SK-N-SH (cell line): Measurements from ENCODE around the gene ABHD2. TPM values are rescaled to one million over a fixed set of nuclear protein-coding genes. Genes with fewer than 3 reads are reported as not detected.

Experiments
- CTCF ChIA-PET: fragments of 300-600, 350-600 bp; formaldehyde crosslinking; extraction: SDS; loops from one replicate; lab custom pipeline; 2021; lab: Yijun Ruan, JAX
- POLR2A ChIA-PET: fragments of 350-600 bp; sonication (Branson Sonifier 250); formaldehyde crosslinking; extraction: SDS; loops from one replicate; lab custom pipeline; 2020; ENCODE audit warnings: antibody characterized with exemption, inconsistent platforms; lab: Yijun Ruan, JAX
- DNase-seq: peaks from one replicate; pipeline ENCODE4 v3.0.0; 2012
- H2AFZ ChIP-seq: fragments of 200-600 bp; sonication (generic); 2 replicates; pipeline ENCODE4 v1.8.1; 2016; ENCODE audit warnings: antibody characterized with exemption, mild to moderate bottlenecking, low read depth
- H3F3A ChIP-seq: fragments of 200-600 bp; sonication (generic); replicated peaks from 2 replicates; pipeline ENCODE3; 2016; ENCODE audit warnings: antibody characterized with exemption, mild to moderate bottlenecking; ENCODE audit not compliant: insufficient read depth
- H3K27ac ChIP-seq, 2 experiments: fragments of 200-500 bp in 1 of 2; fragments of 200-600 bp in 1 of 2; sonication (Bioruptor generic) in 1 of 2; sonication (generic), shearing (Covaris generic) in 1 of 2; 2 replicates each; pipeline versions ENCODE4 v1.5.1 to v1.6.1; 2014 to 2016; ENCODE audit warnings: low read depth in 2 of 2, inconsistent platforms in 1 of 2, low read length in 1 of 2, mild to moderate bottlenecking in 1 of 2, mixed read lengths in 1 of 2
- H3K27me3 ChIP-seq: fragments of 200-600 bp; sonication (generic), shearing (Covaris generic); 2 replicates; pipeline ENCODE4 v1.6.1; 2016; ENCODE audit warnings: mixed run types; ENCODE audit not compliant: insufficient read depth
- H3K36me3 ChIP-seq, 2 experiments: fragments of 200-500 bp in 1 of 2; fragments of 200-600 bp in 1 of 2; sonication (Bioruptor generic) in 1 of 2; sonication (generic) in 1 of 2; replicated peaks in 1 of 2; 2 replicates each; pipeline versions ENCODE3 to v1.5.1; 2014 to 2016; ENCODE audit warnings: low read length in 1 of 2, mild to moderate bottlenecking in 1 of 2; ENCODE audit not compliant: insufficient read depth in 2 of 2, control insufficient read depth in 1 of 2
- H3K4me1 ChIP-seq, 2 experiments: fragments of 200-500 bp in 1 of 2; fragments of 200-600 bp in 1 of 2; sonication (Bioruptor generic) in 1 of 2; sonication (generic), shearing (Covaris generic) in 1 of 2; 2 replicates each; pipeline versions ENCODE4 v1.5.1 to v1.6.1; 2014 to 2016; ENCODE audit warnings: low read depth in 1 of 2, low read length in 1 of 2, mixed run types in 1 of 2; ENCODE audit not compliant: insufficient read depth in 2 of 2, control insufficient read depth in 1 of 2
- H3K4me2 ChIP-seq: fragments of 200-600 bp; sonication (generic), shearing (Covaris generic); 2 replicates; pipeline ENCODE4 v1.6.1; 2017; ENCODE audit warnings: mixed run types
- H3K4me3 ChIP-seq, 2 experiments: fragments of 200-500 bp in 1 of 2; fragments of 200-600 bp in 1 of 2; sonication (Bioruptor generic) in 1 of 2; sonication (generic), shearing (Covaris generic) in 1 of 2; 2 replicates each; pipeline versions ENCODE4 v1.5.1 to v1.8.1; 2014 to 2016; ENCODE audit warnings: low read depth in 2 of 2, inconsistent platforms in 1 of 2, low read length in 1 of 2, mild to moderate bottlenecking in 1 of 2, mixed read lengths in 1 of 2, moderate library complexity in 1 of 2
- H3K79me2 ChIP-seq: fragments of 200-600 bp; sonication (generic); 2 replicates; pipeline ENCODE4 v1.8.1; 2017; ENCODE audit warnings: mild to moderate bottlenecking; ENCODE audit not compliant: insufficient read depth
- H3K9ac ChIP-seq: fragments of 200-600 bp; sonication (generic); 2 replicates; pipeline ENCODE4 v1.6.1; 2017; ENCODE audit warnings: mixed run types
- H3K9me2 ChIP-seq: fragments of 200-600 bp; sonication (generic); 2 replicates; pipeline ENCODE4 v1.6.1; 2017; ENCODE audit warnings: mixed run types
- H3K9me3 ChIP-seq: fragments of 200-600 bp; sonication (generic); 2 replicates; pipeline ENCODE4 v1.6.1; 2017; ENCODE audit warnings: mixed run types, mild to moderate bottlenecking, moderate library complexity
- H4K20me1 ChIP-seq: fragments of 200-600 bp; sonication (generic); 2 replicates; pipeline ENCODE4 v1.6.1; 2017; ENCODE audit warnings: mild to moderate bottlenecking, mixed run types; ENCODE audit not compliant: insufficient read depth
- CHD2 ChIP-seq: fragments of 150-350 bp; IDR thresholded peaks from 2 replicates; pipeline ENCODE4 v1.6.1; 2018; ENCODE audit warnings: low read length; ENCODE audit not compliant: partially characterized antibody
- EP300 ChIP-seq, 2 experiments: IDR thresholded peaks; 2 replicates each; pipeline versions ENCODE4 v1.4.0 to v1.6.1; 2012; ENCODE audit warnings: borderline replicate concordance in 1 of 2, low read depth in 1 of 2, low read length in 1 of 2
- EZH2phosphoT487 ChIP-seq: fragments of 200-600 bp; sonication (generic); IDR thresholded peaks from 2 replicates; pipeline ENCODE4 v1.6.1; 2017; ENCODE audit warnings: low read depth, mixed run types, mild to moderate bottlenecking, antibody characterized with exemption, moderate library complexity, borderline replicate concordance
- FOXJ3 ChIP-seq: sonication (generic); formaldehyde crosslinking; IDR thresholded peaks from 2 replicates; pipeline ENCODE4 v1.5.1; 2020; ENCODE audit warnings: mild to moderate bottlenecking, missing genetic modification reagents
- GABPA ChIP-seq: IDR thresholded peaks from 2 replicates; pipeline ENCODE4 v1.4.0; 2012; ENCODE audit warnings: low read depth, mild to moderate bottlenecking
- MEF2A ChIP-seq: IDR thresholded peaks from 2 replicates; pipeline ENCODE4 v1.4.0; 2012; ENCODE audit warnings: low read depth, borderline replicate concordance
- NFIC ChIP-seq: IDR thresholded peaks from 2 replicates; pipeline ENCODE4 v1.4.0; 2012; ENCODE audit warnings: borderline replicate concordance
- NRF1 ChIP-seq: IDR thresholded peaks from 2 replicates; pipeline ENCODE4 v1.6.1; 2012; ENCODE audit warnings: low read depth, mild to moderate bottlenecking, low read length
- RCOR1 ChIP-seq: fragments of 150-350 bp; IDR thresholded peaks from 2 replicates; pipeline ENCODE4 v1.6.1; 2017; ENCODE audit warnings: antibody characterized with exemption, low read length
- RFX5 ChIP-seq: IDR thresholded peaks from 2 replicates; pipeline ENCODE4 v1.6.1; 2012; ENCODE audit warnings: mild to moderate bottlenecking, improper control_type of control experiment, low read length
- SIN3A ChIP-seq: IDR thresholded peaks from 2 replicates; pipeline ENCODE4 v1.6.1; 2012; ENCODE audit warnings: low read depth, mild to moderate bottlenecking, low read length, moderate library complexity, borderline replicate concordance
- TAF1 ChIP-seq: IDR thresholded peaks from 2 replicates; pipeline ENCODE4 v1.6.1; 2012; ENCODE audit warnings: low read depth, mild to moderate bottlenecking, low read length, moderate library complexity, borderline replicate concordance
- TEAD4 ChIP-seq: IDR thresholded peaks from 2 replicates; pipeline ENCODE4 v1.4.0; 2012; ENCODE audit warnings: mild to moderate bottlenecking, borderline replicate concordance; ENCODE audit not compliant: insufficient read depth
- YY1 ChIP-seq: IDR thresholded peaks from 2 replicates; pipeline ENCODE4 v1.4.0; 2012; ENCODE audit warnings: low read depth, mild to moderate bottlenecking
- ZBTB33 ChIP-seq: IDR thresholded peaks from 2 replicates; pipeline ENCODE4 v1.4.0; 2012; ENCODE audit warnings: low read depth, borderline replicate concordance
- WGBS: methylation state at CpG from one replicate; pipeline ENCODE4 v1.1.6; 2017; ENCODE audit warnings: low lambda C conversion rate; 5-methylcytosine and 5-hydroxymethylcytosine counted together
- polyA plus RNA-seq, 3 experiments: library from polyadenylated mRNA; depleted of rRNA; stranded (reverse); fragments of >200 nt; gene quantifications; 2 replicates each; pipeline ENCODE4 v1.2.3, GENCODE V29; 2012
- TF ChIP-seq, protein P1 (sequence below): fragments of 200-600 bp; sonication (generic); IDR thresholded peaks from 2 replicates; pipeline ENCODE4 v1.6.1; 2017; ENCODE audit warnings: antibody characterized with exemption, mild to moderate bottlenecking, moderate library complexity
- TF ChIP-seq, protein P2 (sequence below): fragments of 150-350 bp; IDR thresholded peaks from 2 replicates; pipeline ENCODE4 v1.6.1; 2016; ENCODE audit warnings: mild to moderate bottlenecking, low read depth, low read length

ABHD2 gene
- polyA plus RNA-seq, 1 of the 3 experiments (the other 2 are of a cell fraction): 19.2 TPM

GRCh38 chr15:89104172-89104564 is 15.9 kb downstream of the ABHD2 start:
- DNase-seq: no peak
- 98% methylated on average over 8 of the region's 9 CpGs for WGBS
- peak overlapping the region; percentile 65; the same call in 1 of the 2 replicates for H3K4me2 ChIP-seq
- H3K4me3 ChIP-seq: no peak overlapping the region
- ChIA-PET POLR2A (interaction anchor here (0.6 to 0.9 kb wide), 2 partner anchors 12 to 46 kb away, joined by 3 to 4 read pairs; no protein-coding TSS in a partner anchor), CTCF (interaction anchor here (0.8 to 3.8 kb wide), 5 partner anchors 10 to 47 kb away, joined by 3 to 22 read pairs (median 4); no protein-coding TSS in a partner anchor)
- H3K9me3 ChIP-seq: no peaks in the 10 kb centered on the region
- TF ChIP-seq GABPA: no peak
- TF ChIP-seq MEF2A: no peak
- TF ChIP-seq NRF1: no peak
- TF ChIP-seq NFIC: no peak
- no peak for TF ChIP-seq EP300 (IDR thresholded peaks at IDR 0.05; ENCODE audit: borderline replicate concordance in 1 of 2, low read depth in 1 of 2, low read length in 1 of 2)
- TF ChIP-seq RCOR1: no peak
- no peak for TF ChIP-seq FOXJ3
- TF ChIP-seq, protein P1, sequence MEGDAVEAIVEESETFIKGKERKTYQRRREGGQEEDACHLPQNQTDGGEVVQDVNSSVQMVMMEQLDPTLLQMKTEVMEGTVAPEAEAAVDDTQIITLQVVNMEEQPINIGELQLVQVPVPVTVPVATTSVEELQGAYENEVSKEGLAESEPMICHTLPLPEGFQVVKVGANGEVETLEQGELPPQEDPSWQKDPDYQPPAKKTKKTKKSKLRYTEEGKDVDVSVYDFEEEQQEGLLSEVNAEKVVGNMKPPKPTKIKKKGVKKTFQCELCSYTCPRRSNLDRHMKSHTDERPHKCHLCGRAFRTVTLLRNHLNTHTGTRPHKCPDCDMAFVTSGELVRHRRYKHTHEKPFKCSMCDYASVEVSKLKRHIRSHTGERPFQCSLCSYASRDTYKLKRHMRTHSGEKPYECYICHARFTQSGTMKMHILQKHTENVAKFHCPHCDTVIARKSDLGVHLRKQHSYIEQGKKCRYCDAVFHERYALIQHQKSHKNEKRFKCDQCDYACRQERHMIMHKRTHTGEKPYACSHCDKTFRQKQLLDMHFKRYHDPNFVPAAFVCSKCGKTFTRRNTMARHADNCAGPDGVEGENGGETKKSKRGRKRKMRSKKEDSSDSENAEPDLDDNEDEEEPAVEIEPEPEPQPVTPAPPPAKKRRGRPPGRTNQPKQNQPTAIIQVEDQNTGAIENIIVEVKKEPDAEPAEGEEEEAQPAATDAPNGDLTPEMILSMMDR: no peak
- TF ChIP-seq TEAD4: no peak
- no peak for TF ChIP-seq SIN3A
- no peak for TF ChIP-seq CHD2
- TF ChIP-seq ZBTB33: no peak
- TF ChIP-seq RFX5: no peak
- no peak for TF ChIP-seq EZH2phosphoT487
- TF ChIP-seq TAF1: no peak
- TF ChIP-seq, protein P2, sequence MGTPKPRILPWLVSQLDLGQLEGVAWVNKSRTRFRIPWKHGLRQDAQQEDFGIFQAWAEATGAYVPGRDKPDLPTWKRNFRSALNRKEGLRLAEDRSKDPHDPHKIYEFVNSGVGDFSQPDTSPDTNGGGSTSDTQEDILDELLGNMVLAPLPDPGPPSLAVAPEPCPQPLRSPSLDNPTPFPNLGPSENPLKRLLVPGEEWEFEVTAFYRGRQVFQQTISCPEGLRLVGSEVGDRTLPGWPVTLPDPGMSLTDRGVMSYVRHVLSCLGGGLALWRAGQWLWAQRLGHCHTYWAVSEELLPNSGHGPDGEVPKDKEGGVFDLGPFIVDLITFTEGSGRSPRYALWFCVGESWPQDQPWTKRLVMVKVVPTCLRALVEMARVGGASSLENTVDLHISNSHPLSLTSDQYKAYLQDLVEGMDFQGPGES: no peak
- no peak for TF ChIP-seq YY1
- no peaks in the 10 kb centered on the region for H3K27me3 ChIP-seq
- peak overlapping the region; percentile 76 to 94 for H3K27ac ChIP-seq
- no peak overlapping the region for H2AFZ ChIP-seq
- H4K20me1 ChIP-seq: no peaks in the 10 kb centered on the region
- H3F3A ChIP-seq: peaks cover 37% of the 10 kb centered on the region
- peaks cover 0 to 8% of the 10 kb centered on the region in 2 experiments for H3K36me3 ChIP-seq
- no peaks in the 10 kb centered on the region for H3K9me2 ChIP-seq
- no peak overlapping the region for H3K9ac ChIP-seq
- peaks cover 45 to 55% of the 10 kb centered on the region in 2 experiments for H3K4me1 ChIP-seq
- peaks cover 76% of the 10 kb centered on the region; the same call in 1 of the 2 replicates for H3K79me2 ChIP-seq
